HG03025 (cell line): ENCODE results near the gene ITPR2.
A peak's percentile ranks its signal among the peaks of the same experiment; 100 is the strongest.

Experiments used
- ATAC-seq: cut with Tn5 transposase; IDR thresholded peaks from one replicate; pipeline ENCODE4 v1.9.1; 2021; ENCODE audit warnings: mild to moderate bottlenecking, moderate library complexity; ENCODE audit not compliant: unreplicated experiment, low FRiP score

The ITPR2 gene

DNA sequence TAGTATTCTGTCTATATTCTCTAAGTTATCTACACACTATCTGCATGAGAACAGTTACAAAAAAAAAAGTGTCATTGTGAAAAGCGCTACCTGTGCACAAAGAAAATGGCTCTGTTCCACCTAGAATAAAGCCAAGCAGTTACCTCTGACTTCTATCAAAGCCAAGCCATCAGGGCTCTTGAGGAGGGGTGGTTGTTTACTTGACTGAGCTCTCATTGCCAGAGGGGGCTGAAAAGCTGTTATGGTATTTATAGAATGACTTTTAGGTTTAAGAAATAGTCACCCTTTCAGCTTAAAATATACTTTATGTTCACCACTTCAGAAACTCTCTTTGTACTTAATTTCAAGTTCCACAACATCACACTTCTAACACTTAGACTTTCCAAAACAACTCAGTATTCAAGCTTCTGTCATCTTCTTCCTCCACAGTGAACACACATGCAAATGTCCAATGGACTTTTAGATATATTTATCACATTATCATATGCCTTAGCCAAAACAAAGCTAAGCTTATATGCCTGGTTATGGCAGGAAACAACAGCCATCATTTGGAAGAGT lies 7.5 kb downstream of the ITPR2 start:
- ATAC-seq = no peak

DNA sequence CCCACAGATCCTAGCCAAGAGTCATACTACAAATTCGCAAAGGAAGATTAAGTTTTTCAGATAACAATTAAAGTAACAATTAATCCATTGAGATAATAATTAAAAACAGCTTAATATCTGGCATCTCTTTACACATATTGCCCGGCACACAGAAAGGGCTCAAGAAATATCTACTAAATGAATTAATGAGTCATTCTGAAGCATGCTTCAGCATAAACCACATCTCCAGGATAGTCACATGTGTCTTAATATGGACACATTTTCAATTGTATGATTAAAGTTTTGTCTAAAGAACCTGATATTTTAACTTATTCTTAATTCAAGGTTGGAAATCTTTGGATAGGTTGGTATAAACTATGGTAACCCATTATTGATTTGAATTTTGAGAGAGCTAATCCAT lies 9.6 kb downstream of the ITPR2 start:
- no peak for ATAC-seq

DNA sequence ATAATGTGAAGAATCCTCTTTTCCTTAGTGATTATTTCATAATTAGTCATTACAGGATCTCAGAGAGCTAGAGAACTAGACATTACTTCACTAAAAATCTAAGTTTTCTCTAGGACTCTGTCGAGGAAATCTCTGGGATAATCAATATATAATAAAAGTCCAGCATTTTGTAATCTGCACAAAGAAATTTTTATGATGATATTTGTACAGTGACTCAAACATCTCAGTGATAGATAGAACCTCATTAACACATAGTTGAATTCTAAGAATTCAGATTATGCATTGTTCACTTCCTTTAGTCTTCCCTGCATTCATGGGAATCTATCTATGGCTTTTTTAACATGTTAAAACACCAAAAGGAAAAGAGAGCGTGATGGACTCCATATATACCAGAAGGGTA lies 11.0 kb downstream of the ITPR2 start:
- ATAC-seq = no peak

DNA sequence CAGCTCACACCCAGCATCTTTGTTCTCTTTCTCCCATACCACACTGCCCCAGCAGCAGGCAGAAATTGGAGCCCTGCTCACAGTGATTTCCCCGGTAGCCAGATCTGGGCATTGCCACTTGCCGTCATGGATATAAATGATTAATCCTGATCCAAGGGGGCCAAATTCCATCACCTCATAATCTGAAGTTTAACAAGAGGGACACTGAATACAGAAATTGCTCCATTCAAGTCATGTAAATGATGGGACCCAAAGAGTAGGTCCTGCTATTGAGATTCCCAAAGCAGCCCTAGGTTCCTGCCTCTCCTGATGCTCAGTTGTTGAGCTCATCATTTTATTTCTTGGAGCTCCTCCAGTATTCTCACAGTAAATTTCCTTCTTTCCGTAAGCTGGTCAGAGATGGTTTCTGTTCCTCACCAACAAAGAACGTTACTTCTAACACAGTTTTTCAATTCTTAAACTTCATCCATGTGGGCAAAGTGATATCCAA lies 11.7 kb downstream of the ITPR2 start:
- no peak for ATAC-seq

- no peak for ATAC-seq
Measured at GRCh38 chr12:26818636-26819035, 14.4 kb downstream of the ITPR2 start.

DNA sequence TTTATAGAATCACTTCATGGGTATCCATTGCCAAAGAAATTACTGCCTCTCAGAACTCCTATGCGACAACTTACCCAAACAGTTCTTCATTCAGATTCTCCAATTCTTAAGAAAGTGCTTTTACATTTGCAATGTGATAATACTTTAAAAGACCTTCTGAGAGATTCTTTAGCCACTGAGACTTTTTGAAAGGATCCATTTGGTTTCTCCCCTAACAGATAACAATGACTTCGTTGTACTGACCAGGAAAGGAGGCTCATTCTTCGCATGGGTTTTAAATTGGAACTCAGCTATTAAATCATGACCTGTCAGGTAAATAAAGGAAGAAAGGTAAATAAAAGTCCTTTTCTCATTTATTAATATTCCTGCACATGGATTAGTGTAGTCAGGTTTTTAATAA lies 14.8 kb downstream of the ITPR2 start:
- no peak for ATAC-seq

DNA sequence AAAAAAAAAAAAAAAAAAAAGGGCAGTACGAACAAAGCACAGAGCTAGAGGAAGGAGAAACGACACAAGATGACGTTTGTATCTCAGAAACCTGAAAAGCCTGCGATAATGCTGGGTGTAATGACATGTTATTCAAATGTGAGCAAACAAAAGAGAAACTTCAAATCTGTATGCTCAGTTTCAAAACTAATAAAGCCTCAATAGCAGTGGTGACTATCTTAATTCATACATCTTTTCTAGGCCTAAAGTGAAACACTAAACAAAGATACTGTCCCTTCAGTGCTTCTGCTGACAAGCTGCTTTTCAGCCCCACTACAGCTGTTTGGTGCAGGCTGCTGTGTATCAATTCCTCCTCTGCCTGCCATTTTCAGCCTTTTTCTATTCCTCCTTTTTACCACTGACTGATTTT lies 15.8 kb downstream of the ITPR2 start:
- peak; percentile 93 for ATAC-seq

- no peak for ATAC-seq
Measured at GRCh38 chr12:26813812-26814211, 19.2 kb downstream of the ITPR2 start.

- ATAC-seq = no peak
Measured at GRCh38 chr12:26810330-26810729, 22.7 kb downstream of the ITPR2 start.

DNA sequence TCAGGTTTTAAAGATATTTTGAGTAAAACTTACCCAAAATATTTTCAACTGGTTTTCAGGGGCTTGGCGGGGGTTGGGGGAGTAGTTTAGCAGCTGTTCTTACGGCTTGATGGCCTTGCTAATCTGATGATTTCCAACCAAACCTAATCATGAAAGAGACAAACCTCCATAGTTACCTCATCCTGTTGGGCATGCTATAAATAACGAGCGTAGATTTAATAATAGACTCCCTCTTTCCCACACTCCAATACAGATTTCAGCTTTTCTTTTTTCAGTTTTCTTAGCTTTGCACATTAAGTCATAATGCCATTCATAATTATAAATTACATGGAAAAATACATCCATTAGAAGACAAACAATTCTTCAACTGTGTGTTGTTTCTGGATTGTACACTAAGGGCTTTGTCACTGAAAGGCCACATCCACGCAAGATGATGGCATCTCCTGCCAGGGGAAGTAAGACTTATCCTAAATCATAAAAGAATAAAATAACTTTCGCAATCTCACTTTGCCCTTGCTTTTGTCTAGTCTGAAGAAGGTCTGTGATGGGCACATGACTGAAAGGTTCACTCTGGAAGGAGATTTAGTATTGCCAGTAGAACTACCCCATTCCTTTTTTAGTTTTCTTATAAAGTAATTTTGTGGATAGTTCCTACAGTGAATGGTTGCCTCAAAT lies 23.2 kb downstream of the ITPR2 start:
- ATAC-seq = no peak

DNA sequence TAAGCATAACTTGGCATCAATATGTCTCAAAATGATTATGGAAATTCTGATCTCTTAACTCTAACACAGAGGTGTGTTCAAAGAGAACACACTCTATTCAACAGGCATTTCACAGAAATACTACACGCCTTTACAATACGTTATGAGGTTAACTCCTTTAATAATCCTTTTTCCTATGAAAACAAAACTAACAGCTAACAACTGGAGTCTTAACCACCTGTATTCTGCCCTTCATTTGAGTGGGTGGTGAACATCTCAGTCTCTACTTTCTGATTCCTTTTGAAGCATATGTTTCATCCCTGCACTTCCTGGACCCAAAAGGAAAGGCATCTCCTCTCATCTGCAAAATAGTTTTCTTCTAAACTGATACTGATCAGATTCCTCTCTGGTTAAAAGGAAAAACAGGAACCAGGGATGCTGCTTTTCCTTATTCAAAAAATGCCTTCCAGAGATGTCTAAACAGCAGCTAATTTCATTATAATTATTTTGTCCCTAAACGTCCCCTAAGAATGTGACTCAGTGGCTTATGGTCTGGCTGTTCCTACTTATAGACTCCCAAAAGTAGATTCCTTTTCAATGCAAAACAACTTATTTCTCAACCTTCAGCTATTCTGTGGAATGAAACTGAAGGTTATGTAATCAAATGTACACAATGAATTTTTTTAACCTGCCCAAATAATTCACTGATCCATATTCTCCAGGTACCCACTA lies 24.1 kb downstream of the ITPR2 start:
- no peak for ATAC-seq

DNA sequence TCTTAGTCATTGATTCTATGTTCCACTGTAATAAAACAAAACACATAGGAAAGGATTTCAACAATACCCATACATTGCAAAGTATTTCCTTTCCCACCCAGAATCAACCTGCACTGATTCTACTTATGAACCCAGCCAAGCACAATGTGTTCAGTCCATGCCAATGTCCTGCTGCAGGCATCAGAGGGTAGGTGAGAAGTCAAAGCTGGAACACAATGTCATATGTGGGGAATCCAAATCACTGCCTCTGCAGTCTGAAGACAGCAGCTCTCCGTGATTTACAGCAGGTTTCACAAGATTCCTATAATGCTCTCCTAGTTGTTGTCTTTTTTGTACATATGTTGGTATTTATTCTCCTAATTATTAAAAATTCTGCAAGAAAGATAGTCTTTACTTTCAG lies 25.7 kb downstream of the ITPR2 start:
- ATAC-seq = no peak

DNA sequence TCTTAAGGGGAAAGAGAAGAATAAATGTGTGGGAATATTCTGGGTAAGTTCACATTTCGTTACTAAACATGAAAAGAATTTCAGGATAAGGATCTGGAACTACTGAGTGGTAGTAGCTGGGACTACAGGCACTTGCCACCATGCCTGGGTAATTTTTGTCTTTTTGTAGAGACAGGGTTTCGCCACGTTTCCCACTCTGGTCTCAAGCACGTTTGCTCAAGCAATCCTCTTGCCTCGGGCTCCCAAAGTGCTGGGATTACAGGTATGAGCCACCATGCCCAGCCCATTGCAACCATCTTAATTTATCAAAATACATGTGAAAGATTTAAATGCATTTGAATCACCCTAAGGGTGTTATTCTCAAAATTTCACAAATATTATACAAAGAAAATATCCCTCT lies 26.4 kb downstream of the ITPR2 start:
- ATAC-seq = no peak

DNA sequence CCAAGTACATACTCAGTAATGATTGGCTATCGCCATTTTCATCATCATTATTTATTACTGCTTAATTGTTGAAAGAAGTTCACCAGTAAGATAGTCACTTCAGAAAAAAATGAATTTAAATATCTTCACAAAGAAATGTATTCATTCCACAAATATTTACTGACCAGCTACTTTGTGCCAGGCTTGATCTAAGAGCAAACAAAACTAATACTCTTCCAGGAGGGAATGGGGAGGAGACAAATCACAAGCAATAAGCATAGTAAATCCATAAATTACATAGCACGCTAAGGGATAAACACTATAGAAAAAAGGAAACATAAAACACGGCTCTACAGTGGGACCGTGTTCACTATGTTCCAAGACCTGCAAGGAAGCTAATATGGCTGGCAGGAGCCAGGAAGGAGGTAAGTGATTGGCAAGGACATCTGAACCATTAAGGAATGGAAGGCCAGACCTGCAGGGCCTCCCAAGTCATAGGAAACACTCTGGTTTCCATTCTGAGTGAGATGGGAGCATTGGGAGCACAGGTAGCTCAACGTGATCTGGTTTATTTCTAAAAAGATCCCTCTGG lies 27.5 kb downstream of the ITPR2 start:
- no peak for ATAC-seq

DNA sequence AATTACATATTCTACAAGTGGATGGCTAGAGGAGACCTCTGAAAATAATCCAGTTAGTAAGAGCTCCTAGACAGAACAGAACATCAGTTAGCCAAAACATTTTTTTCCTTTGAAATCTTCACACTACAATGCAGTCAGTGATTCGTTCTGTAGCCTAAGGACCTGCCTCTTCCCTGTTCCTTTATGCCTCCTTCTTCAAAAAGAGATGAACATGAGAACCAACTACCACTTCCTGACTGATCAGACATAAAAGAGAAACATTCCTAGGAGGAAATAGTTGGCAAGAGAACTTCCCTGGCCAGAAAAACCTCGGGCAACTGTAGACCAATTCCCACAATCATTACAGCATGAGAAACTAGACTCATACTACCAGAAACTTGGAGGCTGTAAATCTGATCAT lies 29.4 kb downstream of the ITPR2 start:
- ATAC-seq = no peak

DNA sequence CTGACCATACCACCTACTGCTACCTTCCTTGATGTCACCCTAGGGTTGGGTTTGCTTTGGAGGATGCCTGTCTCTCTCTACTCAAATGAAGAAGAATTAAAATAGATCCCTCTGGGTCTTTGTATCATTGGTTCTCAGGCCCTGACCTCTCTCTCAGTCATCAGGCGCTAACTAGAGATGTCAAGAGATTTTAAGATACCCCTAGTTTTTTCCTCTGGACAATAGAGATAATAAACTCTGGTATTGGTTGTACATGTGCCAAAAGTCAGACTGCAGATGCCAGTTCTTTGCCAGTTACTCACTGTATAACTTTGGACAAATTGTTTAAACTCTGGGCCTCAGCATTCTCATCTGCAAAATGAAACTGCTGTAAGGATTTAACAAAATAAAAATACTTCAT lies 31.5 kb downstream of the ITPR2 start:
- ATAC-seq = no peak

DNA sequence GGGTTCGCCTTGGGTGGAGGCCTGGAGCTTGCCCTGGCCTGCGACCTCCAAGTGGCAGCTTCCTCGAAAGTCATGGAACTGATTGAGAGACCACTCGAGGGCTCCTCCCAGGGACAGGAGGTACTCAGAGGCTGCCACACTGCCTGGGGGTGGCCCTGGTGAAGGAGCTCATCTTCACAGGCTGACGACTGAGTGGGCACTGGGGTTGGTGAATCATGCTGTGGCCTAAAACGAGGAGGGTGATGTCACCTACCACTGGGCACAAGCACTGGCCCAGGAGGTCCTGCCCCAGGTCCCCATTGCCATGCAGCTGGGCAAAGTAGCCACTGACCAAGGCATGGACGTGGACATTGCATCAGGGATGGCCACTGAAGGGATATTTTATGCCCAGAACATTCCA lies 32.1 kb downstream of the ITPR2 start:
- ATAC-seq = no peak

GRCh38 chr12:26800347-26800746 lies 32.6 kb downstream of the ITPR2 start:
- ATAC-seq = no peak

- ATAC-seq = no peak
Measured at GRCh38 chr12:26799741-26800140, 33.3 kb downstream of the ITPR2 start.

GRCh38 chr12:26798640-26799039 lies 34.4 kb downstream of the ITPR2 start:
- ATAC-seq = no peak

DNA sequence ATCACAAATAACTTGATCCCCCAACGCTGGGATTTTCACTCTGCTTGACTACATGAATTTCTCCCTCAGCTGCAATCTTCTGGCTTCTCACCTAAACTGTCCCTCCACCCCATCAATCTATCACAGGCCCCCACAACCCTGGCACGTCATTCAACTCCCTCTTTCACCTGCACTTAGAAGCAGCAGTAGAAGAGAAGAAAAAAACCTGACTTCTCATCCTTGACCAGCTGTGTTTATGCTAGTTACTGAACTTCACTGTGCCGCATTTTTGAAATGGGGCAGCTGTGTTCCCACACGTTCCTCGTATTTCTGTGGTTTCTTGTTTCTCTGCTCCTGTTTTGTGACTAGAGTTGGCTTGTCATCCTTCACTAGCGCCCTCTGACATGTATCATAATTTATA lies 35.0 kb downstream of the ITPR2 start:
- no peak for ATAC-seq

DNA sequence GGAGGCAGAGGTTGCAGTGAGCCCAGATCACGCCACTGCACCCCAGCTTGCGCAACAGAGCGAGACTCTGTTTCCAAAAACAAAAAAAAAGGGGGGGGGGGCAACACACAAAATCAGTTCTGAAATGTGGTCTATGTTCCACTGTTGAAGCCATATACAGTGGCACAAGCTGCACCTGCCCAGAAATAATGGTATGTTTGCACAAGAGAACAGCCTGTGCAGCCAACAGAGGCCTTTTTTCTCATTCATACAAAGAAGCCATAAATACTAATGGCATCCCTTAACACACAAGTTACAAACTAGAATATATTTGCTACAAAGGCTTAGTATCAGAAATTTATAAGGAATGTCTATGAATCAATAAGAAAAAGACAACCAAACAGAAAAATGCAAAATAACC lies 37.1 kb downstream of the ITPR2 start:
- no peak for ATAC-seq
